Mucosa of descending colon (tissue), 3 donors: Measurements from ENCODE around the gene SLC51B. TPM values are rescaled to one million over a fixed set of nuclear protein-coding genes. Genes with fewer than 3 reads are reported as not detected.
A peak's percentile ranks its signal among the peaks of the same experiment; 100 is the strongest.

ENCODE experiments used
- ATAC-seq: fragments of 200-7000 bp; cut with Tn5 transposase; one replicate; pipeline ENCODE4 v1.9.1; 2020; ENCODE audit warnings: mild to moderate bottlenecking, moderate library complexity
- DNase-seq, 3 donors: peaks; one replicate each; pipeline ENCODE4 v3.0.0-alpha.2; 2020
- H3K36me3 ChIP-seq: fragments of 200-600 bp; one replicate; pipeline ENCODE4 v1.8.0; 2021; ENCODE audit warnings: low read depth, mild to moderate bottlenecking
- H3K4me1 ChIP-seq: fragments of 200-600 bp; one replicate; pipeline ENCODE4 v1.8.0; 2021; ENCODE audit warnings: low read depth, mild to moderate bottlenecking
- H3K4me3 ChIP-seq: fragments of 200-600 bp; one replicate; pipeline ENCODE4 v1.8.0; 2021; ENCODE audit warnings: mild to moderate bottlenecking
- H3K9me3 ChIP-seq: fragments of 200-600 bp; one replicate; pipeline ENCODE4 v1.8.0; 2021; ENCODE audit warnings: mild to moderate bottlenecking
- intact Hi-C, 2 donors: fragments of 100-400 bp; cut with DNase I in 1 of 2; cut with micrococcal nuclease in 1 of 2; formaldehyde crosslinking; loops; one replicate each; pipeline versions ENCODE4 v1.11.0 to v1.11.1; 2022; cut with DNase I, micrococcal nuclease
- total RNA-seq, 3 donors: library from RNA; stranded (reverse); fragmentation: NEBNext Ultra II Directional in 2 of 3; extraction: Animal tissue kit (Norgen Biotek cat#: 25700) in 2 of 3; gene quantifications; one replicate each; pipeline versions ENCODE4 v1.2.1 to v1.2.4, GENCODE V29; 2021 to 2023
- TF ChIP-seq, protein P1 (sequence below): fragments of 200-600 bp; IDR thresholded peaks from one replicate; pipeline ENCODE4 v1.8.0; 2022; ENCODE audit warnings: antibody characterized with exemption, mild to moderate bottlenecking
- donor health status: DM: no; HTN: no; CAD: no; lungs with moderate emphysema.
- donor health status: DM: no; HTN: no; CAD: no.
- donor health status: DM: no; HTN: yes; CAD: no.

Gene SLC51B
- total RNA-seq, 3 donors from 2014 or later, result 70.1 to 157 (median 76.2) TPM

DNA sequence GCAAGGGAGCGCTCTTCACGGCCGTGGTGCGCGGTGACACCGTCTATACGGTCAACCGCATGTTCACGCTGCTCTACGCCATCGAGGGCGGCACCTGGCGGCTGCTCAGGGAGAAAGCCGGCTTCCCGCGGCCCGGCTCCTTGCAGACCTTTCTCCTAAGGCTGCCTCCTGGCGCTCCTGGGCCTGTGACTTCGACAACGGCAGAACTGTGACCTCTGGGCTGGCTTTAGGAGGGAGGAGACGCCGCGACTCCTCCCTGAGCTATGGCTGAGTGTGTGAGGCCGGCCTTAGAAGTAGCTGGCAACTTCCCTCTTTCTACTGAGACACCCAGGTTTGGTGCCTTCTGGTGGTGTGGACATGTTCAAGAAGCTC, 32.8 kb downstream of the SLC51B start:
- TF ChIP-seq, protein P1, sequence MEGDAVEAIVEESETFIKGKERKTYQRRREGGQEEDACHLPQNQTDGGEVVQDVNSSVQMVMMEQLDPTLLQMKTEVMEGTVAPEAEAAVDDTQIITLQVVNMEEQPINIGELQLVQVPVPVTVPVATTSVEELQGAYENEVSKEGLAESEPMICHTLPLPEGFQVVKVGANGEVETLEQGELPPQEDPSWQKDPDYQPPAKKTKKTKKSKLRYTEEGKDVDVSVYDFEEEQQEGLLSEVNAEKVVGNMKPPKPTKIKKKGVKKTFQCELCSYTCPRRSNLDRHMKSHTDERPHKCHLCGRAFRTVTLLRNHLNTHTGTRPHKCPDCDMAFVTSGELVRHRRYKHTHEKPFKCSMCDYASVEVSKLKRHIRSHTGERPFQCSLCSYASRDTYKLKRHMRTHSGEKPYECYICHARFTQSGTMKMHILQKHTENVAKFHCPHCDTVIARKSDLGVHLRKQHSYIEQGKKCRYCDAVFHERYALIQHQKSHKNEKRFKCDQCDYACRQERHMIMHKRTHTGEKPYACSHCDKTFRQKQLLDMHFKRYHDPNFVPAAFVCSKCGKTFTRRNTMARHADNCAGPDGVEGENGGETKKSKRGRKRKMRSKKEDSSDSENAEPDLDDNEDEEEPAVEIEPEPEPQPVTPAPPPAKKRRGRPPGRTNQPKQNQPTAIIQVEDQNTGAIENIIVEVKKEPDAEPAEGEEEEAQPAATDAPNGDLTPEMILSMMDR, result peak; percentile 65
- Histone ChIP-seq H3K4me3 (no peak overlapping the region), H3K36me3 (no peaks in the 10 kb centered on the region), H3K4me1 (peaks cover 17% of the 10 kb centered on the region), H3K9me3 (no peaks in the 10 kb centered on the region)
- intact Hi-C loops, result loop anchor here in 1 of 2 donors (2.0 kb wide), 1 partner anchor 45 kb away; no protein-coding TSS in a partner anchor
- peak; percentile 91 for ATAC-seq
- peak; percentile 88 to 92 (median 90) for DNase-seq

GRCh38 chr15:65079580-65079979, 34.4 kb downstream of the SLC51B start:
- ATAC-seq (no peak), DNase-seq (no peak)
- no peak overlapping the region for H3K4me3 ChIP-seq
- no peaks in the 10 kb centered on the region for H3K36me3 ChIP-seq
- TF ChIP-seq, protein P1, result no peak
- intact Hi-C loops, result loop anchor here in 1 of 2 donors (2.0 kb wide), 1 partner anchor 47 kb away; no protein-coding TSS in a partner anchor
- H3K4me1 ChIP-seq, result peaks cover 17% of the 10 kb centered on the region
- no peaks in the 10 kb centered on the region for H3K9me3 ChIP-seq

DNA sequence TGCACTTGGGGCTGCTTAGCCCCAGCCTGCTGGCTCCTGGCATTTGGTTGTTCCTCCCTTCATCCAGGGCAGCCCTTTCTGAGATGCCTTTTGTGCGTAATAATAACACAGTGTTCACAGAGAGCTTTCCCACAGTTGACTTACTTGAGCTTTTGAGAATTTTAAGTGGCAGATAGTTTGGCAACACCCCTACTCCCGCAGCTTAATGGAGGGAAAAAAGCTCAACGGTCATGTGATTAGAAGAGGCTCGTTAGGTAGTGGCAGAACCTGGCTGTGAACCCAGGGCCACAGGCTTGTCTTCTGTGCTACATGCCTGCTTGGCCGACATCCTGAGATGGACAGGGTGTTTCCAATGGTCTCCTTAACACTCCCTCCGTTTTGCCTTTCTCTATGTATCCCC, 36.1 kb downstream of the SLC51B start:
- H3K4me3 ChIP-seq, result no peak overlapping the region
- no peak for ATAC-seq
- intact Hi-C loops, result loop anchor here in 1 of 2 donors (10.0 kb wide), 1 partner anchor 46 kb away; no protein-coding TSS in a partner anchor

DNA sequence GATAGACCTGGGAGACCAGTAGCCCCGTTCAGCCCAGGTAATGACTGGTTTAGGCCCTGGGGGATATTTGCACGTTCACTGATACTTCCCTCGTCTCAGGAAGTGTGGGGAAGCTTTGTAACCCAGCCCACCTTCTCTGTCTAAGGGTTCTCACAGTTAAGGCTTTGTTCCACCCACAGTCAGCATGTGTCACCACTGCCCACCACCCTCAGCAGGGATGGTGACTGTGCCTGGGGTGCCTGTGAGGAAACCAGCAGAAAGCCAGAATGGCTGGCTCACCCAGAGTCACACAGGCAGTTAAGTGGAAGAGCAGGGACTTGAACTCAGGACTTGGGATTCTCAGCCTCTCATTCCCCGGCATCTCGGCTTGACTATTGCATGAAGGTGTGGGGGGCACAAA, 36.6 kb downstream of the SLC51B start:
- DNase-seq, result no peak
- Histone ChIP-seq H3K4me1 (peaks cover 17% of the 10 kb centered on the region), H3K4me3 (no peak overlapping the region), H3K9me3 (no peaks in the 10 kb centered on the region), H3K36me3 (no peaks in the 10 kb centered on the region)
- ATAC-seq, result no peak
- intact Hi-C loops, result loop anchor here in 1 of 2 donors (10.0 kb wide), 1 partner anchor 47 kb away; no protein-coding TSS in a partner anchor
- TF ChIP-seq, protein P1, result no peak

More for the DNA sequence above, 36.1 kb downstream of the SLC51B start:
- H3K36me3 ChIP-seq, result no peaks in the 10 kb centered on the region
- TF ChIP-seq, protein P1, result no peak
- DNase-seq, result no peak
- no peaks in the 10 kb centered on the region for H3K9me3 ChIP-seq
- peaks cover 17% of the 10 kb centered on the region for H3K4me1 ChIP-seq

GRCh38 chr15:65082303-65082953, 37.2 kb downstream of the SLC51B start:
- intact Hi-C loops, result loop anchor here in 1 of 2 donors (10.0 kb wide), 1 partner anchor 48 kb away; no protein-coding TSS in a partner anchor
- H3K4me1 ChIP-seq, result peaks cover 20% of the 10 kb centered on the region
- no peak overlapping the region for H3K4me3 ChIP-seq
- peak in 2 of 3 donors; percentile 67 to 76 for DNase-seq
- TF ChIP-seq, protein P1, result no peak
- no peaks in the 10 kb centered on the region for H3K36me3 ChIP-seq
- H3K9me3 ChIP-seq, result no peaks in the 10 kb centered on the region
- peak; percentile 78 for ATAC-seq
